NCI-H2081 treated with DMSO at 0.1 percent for 48 hours (cell line): ENCODE results near the gene PACSIN3.
"Not testable (repeated sequence)": the region's sequence is repeated elsewhere in the genome, so short reads cannot be mapped to it uniquely, and the experiment has no call there.

Experiments used
- DNase-seq: peaks from one replicate; lab custom pipeline; 2025; lab: John Stamatoyannopoulos, UW

The PACSIN3 gene

DNA sequence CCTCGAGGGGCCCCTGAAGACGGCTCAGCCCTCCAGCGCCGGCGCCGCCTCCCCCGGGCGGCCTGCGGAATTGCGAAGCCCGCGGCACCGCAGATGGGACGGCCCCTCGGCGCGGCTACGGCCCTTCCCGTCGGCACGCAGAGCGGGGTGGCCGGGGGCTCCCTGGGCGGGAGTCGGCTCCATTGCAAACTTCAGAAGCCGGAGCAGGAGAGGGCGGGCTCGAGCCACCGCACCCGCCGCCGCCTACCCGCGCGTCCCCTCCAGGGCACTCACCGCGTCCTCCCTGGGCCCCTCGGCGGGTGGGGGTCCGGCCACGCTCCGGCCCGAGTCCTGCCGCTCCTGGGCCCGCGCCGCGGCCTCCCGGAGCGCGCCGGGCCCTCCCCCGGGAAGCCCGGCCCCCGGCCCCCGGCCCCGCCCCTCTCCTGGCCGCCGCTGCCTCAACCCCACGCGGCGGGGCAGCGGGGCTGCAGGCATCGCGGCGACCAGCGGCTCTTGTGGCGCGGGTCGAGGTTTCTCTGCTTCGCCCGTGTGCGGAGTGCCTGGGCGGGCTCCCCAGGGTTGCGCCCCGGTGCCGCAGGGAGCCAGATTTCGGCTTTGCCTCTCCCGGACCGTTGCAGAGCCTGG is at the start of gene PACSIN3:
PACSIN3 (minus strand) TSS at position 359 of the 624 bp plus-strand sequence. CDS start 3,707 bp downstream, outside the sequence.
- no peak for DNase-seq

DNA sequence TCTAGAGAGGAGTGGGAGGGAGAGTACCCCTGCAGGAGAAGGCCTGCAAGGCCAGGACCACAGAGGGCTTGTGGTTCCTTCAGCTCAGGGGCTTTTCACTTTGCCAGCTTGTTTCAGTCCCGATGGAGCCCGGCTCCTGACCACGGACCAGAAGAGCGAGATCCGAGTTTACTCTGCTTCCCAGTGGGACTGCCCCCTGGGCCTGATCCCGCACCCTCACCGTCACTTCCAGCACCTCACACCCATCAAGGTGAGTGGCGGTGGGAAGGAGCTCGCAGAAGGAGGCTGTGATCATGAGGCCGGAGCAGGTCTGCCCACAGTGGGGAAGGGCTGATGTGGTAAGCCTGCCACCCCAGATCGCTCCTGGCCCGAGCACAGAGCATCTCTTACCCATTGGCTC is 48.9 kb upstream of the PACSIN3 start:
- no peak for DNase-seq

DNA sequence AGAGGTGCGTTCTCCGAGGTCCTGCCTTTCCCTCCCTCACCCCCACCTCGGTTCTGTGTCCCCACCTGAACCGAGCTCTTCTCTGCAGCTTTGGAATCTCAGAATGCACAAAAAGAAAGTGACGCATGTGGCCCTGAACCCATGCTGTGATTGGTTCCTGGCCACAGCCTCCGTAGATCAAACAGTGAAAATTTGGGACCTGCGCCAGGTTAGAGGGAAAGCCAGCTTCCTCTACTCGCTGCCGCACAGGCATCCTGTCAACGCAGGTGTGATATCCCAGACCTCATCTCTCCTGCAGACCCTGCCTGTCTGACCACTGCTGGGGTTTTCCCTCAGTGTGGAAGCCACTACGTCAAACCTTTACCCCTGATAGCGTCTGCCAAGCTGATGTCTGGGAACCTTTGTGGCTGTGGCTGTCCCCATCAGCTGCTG is 48.5 kb upstream of the PACSIN3 start:
- peak; percentile 75 for DNase-seq

DNA sequence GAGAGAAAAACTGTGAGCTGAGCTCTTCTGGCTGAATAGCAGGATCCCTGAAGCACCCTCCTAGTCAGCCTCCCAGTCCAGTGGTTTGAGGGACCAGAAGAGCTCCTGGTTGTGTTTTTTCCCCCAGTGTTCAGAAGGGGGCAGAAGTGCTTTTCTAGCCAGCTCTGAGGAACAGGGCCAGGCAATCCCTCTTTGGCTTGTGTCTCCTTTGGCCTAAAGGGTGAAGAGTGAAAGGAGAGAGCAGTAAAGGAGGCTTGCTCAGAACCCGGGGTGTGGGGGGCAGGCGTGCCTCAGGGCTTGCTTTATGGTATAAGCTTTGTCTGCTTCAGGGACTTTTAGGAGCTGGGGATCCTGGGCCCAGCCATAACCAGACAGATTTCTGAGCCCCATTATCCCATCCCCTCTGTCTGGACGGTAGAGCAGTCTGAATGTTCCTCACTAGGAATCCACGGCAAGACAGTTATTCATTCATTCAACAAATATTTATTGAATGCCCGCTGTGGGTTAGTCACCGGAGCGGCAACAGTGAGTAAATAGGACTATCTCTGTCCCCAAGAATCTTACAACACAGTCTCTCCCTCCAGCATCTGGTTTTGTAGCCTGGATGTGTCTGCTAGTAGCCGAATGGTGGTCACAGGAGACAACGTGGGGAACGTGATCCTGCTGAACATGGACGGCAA is 47.9 kb upstream of the PACSIN3 start:
- no peak for DNase-seq

DNA sequence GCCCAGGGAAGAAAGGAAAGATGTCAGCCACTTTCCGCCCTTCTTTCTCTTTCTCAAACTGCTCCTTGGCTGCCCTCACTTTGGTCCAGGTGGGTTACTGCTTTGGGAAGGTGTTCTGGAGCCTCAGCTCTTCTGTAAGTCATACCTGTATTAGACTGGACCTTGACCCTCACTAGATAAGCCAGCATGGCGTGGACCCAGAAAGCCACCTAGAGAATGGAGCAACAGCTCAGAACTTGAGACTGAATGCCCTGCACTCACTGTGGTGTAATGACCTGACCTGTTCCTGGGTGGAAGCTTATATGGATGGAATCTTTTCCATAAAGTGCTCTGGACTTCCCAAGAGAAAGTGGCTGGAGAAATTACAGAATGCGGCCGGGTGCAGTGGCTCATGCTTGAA is 46.8 kb upstream of the PACSIN3 start:
- DNase-seq = no peak

DNA sequence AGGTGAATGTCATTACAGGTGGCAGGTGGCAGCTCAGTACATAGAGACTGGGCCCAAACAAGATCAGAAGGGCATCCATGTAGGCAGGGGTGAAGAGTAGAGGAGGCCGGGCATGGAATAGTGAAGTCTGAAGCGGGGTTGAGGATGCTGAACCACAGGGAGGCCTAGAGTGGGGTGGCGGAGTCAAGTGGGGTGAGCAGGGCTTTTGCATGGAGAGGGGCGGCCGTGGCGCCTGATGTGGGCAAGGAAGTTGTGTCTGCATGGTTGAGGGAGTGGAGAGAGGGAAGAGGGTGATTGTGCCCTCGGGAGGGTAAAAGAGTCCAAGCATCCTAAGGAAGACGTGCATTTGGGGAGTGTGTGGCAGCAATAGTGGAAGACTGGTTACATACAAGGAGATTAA is 42.9 kb upstream of the PACSIN3 start:
- DNase-seq = no peak

DNA sequence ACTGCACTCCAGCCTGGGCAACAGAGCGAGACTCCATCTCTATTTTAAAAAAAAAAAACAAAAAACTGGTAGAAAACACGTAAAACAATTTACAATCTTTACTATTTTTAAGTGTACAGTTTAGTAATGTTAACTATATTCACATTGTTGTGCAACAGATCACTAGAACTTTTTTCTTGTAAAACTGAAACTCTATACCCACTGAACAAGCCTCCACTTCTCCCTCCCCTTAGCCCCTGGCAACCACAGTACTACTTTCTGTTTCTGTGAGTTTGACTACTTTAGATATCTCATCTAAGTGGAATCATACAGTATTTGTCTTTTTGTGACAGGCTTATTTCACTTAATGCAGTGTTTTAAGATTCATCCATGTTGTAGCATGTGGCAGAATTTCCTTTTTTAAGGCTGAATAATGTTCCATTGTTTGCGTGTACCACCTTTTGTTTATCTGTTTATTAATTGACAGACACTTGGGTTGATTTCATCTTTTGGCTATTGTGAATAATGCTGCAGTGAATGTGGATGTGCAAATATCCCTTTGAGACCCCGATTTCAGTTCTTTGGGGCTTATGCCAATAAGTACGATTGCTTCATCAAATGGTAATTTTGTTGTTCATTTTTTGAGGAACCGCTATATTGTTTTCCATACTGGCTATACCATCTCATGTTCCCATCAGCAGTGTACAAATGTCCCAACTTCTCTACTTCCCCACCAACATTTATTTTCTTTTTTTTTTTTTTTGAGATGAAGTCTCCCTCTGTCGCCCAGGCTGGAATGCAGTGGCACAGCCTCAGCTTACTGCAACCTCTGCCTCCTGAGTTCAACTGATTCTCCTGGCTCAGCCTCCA is 39.5 kb upstream of the PACSIN3 start:
- DNase-seq = no peak

DNA sequence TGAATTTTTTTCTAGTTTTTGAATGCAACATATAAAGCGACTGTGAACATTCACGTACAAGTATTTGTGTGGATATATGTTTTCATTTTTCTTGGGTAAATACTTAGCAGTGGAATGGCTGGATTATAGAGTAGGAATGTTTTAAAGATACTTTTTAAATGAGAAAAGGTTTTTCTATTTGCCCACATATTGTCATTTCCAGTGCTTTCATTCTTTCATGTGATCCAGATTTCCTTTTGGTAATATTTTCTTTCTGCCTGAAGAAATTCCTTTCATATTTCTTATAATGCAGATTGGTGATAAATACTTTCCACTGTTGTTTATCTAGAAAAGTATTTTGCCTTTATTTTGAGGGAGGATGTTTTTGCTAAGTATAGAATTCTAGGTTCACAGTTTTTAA is 36.5 kb upstream of the PACSIN3 start:
- no peak for DNase-seq

DNA sequence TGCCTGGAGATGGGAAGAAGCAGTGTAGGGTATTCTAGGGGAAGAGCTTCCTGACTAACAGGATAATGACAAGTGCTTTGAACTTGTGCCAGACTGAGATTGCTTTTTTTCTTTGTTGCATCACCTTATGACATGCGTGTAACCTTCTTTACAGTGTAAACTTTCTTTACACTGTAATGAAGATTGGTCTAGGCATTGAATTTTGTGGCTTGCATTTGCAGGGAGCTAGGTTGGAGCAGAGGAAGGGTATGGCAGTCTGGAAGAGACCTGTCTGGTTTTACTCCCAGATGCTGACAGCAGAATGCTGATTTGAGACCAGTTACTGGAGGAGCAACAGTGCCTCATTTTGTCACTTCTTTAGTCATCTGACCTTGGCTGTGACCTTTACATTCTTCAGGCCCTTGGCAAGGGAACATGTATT is 34.2 kb upstream of the PACSIN3 start:
- no peak for DNase-seq

DNA sequence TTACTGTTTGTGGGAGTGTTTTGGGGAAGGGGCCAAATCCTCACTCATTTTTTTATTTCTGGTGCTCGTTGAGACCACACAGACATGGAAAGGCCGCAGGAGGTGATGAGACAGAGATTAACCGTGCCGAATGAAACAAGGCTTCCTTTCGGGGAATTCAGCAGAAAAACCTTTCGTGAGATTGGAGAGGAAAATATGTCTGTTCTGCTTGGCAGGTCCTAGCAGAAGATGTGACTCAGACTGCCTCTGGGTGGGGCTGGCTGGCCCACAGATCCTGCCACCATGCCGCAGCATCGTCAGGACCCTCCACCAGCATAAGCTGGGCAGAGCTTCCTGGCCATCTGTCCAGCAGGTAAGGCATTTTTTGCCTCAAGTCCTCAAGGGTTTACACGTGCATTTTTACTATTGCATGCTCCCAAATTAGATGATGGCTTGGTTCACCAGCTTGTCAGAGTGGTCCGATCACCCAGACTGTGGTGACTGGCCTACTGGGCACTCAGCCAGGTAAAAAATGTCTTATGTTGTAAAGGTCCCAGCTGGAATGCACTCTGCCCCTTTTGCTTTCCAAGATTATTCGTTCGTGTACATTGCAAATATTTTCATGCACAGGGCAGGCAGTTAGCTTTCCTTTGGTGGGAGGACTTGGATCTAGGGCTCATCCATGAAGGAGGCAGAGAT is 30.0 kb upstream of the PACSIN3 start:
- no peak for DNase-seq

DNA sequence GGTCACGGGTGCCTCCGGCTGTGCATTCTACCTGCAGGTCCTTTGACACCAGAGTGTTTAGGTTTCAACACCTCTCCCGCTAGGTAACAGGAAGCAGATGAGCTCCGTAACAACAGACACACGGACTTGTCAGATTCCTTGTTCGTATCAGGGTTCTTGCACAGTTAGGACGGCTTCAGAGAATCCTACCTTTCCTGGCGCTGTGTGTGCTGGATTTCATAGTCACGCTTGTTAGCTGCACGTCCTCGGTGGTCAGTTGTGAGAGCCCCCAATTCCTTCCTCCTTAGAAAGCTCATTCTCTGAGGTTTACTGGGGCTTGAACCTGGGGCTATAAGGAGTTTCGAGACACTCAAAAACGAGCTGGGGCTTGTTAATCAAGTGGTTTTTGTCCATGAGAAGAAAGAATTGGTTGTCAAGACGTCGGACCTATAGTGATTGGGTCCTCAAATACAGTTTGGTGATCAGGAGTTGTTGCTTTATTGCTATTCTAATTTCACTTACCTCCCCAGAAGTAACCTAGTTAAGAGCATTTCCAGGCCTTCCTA is 29.2 kb upstream of the PACSIN3 start:
- peak; percentile 54 for DNase-seq

DNA sequence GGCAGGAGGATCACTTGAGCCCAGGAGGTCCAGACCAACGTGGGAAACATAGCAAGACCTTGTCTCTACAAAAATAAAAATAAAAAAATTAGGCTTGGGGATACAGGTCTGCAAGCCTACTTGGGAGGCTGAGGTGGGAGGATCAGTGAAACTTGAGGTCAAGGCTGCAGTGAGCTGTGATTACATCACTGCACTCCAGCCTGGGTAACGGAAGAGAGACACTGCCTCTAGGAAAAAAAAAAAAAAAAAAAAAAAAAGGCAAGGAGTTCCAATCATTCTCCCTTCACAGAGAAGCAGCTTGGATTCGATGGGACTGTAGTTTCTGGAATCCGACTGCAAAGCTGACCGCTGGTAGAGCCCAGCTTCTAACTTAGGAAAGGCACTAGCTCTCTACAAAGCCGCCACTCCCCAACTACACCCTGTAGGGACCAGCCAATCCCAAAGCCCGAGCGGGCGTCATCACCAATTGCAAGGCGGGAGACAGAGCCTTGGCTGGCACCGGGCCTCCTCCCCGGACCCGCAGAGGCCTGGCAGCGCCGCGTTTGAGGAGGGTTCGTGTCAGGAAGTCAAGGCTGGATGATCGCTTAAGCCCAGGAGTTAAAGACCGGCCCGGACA is 27.8 kb upstream of the PACSIN3 start:
- peak; percentile 69 for DNase-seq

DNA sequence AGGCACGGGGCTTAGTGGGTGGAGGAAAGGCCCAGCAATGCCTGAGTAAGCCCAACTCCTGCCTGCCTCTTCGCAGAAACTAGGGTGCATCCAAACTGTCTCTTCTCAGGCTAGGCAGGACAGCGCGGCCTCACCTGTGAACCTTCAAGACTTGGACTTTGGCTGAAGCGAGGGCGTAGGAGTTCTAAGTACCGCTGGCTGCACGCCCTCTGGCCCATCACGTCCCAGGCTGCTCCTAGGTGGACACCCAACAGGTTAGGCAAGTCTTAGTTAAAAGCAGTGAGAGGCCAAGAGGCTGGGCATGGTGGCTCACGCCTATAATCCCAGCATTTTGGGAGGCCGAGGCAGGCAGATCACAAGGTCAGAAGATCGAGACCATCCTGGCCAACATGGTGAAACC is 26.7 kb upstream of the PACSIN3 start:
- no peak for DNase-seq

DNA sequence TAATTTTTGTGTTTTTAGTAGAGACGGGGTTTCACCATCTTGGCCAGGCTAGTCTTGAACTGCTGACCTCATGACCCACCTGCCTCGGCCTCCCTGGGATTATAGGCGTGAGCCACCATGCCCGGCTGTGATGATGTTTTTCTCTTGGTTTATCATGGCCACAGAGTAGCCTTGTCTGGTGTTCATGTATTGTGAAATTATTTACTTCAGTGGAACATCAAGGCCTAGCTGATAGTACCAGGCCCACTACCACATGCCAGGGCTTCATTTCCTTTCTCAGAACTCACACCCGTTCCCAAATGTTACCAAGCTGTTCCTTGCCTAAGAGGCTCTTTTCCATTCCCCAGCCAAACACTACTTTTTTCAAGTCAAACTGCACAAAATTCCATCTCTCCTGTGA is 22.4 kb upstream of the PACSIN3 start:
- no peak for DNase-seq

DNA sequence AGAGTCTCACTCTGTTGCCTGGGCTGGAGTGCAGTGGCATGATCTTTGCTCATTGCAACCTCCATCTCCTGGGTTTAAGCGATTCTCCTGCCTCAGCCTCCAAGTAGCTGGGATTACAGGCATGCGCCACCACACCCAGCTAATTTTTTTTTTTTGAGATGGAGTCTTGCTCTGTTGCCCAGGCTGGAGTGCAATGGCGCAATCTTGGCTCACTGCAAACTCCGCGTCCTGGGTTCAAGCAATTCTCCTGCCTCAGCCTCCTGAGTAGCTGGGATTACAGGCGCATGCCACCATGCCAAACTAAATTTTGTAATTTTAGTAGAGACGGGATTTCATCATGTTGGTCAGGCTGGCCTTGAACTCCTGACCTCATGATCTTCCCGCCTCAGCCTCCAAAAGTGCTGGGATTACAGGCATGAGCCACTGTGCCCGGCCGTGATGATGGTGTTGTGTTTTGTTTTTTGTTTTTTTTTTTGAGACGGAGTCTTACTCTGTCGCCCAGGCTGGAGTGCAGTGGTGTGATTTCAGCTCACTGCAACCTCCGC is 21.8 kb upstream of the PACSIN3 start:
- not testable (repeated sequence) for DNase-seq

DNA sequence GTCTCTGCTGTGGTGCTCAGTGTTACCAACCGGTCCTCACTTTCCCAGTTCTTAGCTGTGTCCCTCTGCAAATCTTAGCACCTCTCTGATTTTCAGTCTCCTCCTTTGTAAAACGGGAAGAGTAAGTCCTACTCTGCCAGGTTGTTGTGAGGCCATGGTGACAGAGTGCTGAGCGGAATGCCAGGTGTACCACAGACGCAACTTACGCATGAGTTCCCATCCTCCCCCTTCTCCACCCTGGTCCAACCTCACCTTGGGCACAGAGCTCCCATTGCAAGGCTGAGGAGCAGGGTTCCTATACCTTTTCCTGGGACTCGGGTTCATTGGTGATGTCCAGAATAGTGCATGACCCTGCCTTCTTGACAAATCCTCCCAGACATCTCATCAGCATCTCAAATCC is 21.2 kb upstream of the PACSIN3 start:
- no peak for DNase-seq

DNA sequence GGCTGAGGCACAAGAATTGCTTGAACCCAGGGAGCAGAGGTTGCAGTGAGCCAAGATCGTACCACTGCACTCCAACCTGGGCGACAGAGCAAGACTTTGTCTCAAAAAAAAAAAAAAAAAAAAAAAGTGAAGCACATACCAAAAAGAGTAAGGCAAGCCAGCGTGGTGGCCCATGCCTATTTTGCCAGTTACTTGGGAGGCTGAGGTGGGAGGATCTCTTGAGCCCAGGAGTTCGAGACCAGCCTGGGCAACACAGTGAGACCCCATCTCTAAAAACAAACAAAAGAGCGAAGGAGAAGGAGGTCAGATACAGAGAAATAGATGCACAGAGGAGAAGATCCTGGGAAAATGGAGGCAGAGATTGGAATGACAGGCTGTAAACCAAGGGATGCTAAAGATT is 20.3 kb upstream of the PACSIN3 start:
- DNase-seq = not testable (repeated sequence)

DNA sequence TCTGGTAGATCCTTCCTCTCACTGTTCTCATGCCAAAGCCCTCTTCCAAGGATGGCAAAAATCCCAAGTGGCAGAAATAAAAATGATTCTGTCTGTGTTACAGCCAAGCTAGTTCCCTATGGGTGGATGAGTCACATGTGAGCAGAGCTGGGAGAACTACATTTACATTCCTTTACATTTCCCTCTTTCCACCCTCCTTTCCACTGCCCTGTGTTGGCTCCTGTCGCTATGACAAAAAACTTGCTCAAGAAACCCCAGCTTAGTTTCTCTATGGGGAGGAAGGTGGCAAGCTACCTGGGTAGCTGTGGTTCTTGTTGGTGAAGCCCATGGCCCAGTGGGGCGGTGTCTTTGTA is 18.4 kb upstream of the PACSIN3 start:
- DNase-seq = no peak

DNA sequence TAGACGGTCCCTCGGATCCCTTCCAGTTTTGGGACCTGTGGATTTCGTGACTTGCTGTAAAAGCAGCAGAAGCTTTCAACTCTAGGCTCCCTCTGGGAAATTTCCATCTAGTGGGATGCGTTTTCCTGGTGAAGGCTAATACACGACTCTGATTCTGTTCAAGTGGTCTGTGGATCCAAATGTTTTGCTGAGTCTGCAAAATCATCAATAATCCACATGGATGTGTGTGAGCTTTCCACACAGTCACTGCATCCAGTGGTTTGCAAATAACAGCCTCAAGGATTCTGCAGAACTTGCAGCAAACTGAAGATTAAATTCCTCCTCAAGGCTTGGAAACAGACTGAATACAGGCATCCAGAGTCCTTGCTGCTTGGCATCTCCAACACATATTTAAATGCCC is 16.3 kb upstream of the PACSIN3 start:
- no peak for DNase-seq

DNA sequence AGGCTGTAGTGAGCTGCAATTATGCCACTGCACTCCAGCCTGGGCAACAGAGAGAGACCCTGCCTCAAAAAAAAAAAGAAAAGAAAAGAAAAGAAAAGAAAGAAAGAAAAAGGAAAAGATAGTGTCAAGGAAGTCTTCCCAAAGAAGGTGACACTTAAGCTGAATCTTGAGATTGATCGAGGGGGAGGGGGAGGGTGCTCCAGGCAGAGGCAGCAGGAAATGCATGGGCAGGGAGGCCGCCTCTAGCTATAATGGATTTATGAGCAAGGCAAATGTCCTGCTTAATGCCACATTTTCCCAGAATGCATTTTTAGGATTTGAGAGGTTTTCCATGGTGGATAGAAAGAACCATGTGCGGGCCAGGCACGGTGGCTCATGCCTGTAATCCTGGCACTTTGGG is 14.8 kb upstream of the PACSIN3 start:
- no peak for DNase-seq

DNA sequence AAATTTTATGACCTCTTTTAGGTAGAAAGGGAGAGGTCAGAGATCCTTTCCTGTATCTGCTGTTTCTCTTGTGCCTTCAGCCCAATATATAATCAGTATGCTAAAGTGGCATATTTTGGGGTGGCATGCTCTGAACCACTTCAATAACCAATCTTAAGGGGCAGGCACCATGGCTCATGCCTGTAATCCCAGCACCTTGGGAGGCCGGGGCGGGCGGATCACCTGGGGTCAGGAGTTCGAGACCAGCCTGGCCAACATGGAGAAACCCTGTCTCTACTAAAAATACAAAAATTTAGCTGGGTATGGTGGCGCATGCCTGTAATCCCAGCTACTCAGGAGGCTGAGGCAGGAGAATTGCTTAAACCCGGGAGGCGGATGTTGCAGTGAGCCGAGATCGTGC is 11.9 kb upstream of the PACSIN3 start:
- DNase-seq = not testable (repeated sequence)
